Myocyte (in vitro differentiated cells): ENCODE results near the gene METTL4. TPM values are rescaled to one million over a fixed set of nuclear protein-coding genes. Genes with fewer than 3 reads are reported as not detected.

ENCODE experiments used
- DNase-seq: peaks from one replicate; pipeline ENCODE4 v3.0.0-alpha.2; 2012; ENCODE audit warnings: low read depth
- polyA plus RNA-seq: library from polyadenylated mRNA; unstranded; fragments of >200 nt; gene quantifications from one replicate; pipeline ENCODE4 v1.2.1, GENCODE V29; 2012; ENCODE audit warnings: missing spikeins
- total RNA-seq: library from RNA; depleted of rRNA; stranded (reverse); fragments of >200 nt; gene quantifications from 2 replicates; pipeline ENCODE4 v1.2.3, GENCODE V29; 2014

The METTL4 gene, protein sequence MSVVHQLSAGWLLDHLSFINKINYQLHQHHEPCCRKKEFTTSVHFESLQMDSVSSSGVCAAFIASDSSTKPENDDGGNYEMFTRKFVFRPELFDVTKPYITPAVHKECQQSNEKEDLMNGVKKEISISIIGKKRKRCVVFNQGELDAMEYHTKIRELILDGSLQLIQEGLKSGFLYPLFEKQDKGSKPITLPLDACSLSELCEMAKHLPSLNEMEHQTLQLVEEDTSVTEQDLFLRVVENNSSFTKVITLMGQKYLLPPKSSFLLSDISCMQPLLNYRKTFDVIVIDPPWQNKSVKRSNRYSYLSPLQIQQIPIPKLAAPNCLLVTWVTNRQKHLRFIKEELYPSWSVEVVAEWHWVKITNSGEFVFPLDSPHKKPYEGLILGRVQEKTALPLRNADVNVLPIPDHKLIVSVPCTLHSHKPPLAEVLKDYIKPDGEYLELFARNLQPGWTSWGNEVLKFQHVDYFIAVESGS
- total RNA-seq, result 10.1 and 14.4 TPM in 2 replicates
- polyA plus RNA-seq, result 5.9 TPM

DNA sequence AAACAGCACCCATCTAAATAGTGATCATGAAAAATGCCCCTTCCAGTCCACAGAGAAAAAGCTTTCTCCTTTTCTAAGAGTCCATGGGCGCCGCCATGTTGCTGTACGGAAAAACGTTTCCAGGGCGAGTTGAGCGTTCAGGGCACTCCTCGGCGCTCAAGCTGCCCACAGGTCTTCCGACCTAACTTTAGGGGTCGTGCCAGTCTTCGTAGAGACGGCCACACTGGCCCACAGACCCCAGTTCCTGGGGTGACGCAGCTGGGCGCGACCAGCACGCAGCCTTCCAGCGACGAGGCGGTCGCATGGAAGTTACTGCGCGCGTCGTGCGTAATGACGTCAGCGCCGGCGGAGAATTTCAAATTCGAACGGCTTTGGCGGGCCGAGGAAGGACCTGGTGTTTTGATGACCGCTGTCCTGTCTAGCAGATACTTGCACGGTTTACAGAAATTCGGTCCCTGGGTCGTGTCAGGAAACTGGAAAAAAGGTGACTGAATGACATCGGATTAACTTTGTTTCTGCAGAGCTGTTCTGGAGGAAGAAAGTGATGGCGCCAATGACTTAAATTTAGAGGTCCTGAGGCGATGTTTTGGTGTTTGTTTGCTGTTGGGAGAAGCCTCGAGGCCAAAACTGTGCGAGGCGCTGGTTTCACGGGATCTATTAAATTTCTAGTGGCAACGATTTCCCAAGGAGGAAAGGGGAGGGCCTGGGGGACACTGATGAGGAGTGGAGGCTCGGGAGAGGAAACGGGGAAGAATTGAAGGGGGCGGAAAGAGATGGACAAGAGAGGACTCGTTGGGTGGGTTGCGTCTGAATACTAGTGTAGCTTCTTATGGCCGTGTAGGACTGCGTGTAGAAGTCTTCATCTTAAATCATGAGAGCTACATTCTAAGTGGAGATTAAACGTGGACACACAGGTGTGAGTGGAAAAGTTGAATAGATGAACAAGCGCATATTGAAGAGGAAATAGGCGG, at the start of gene METTL4, which contains the start of gene NDC80:
Gene METTL4, minus strand, starts transcription at position 306 of the 971 bp plus-strand sequence. CDS start 4,289 bp downstream, outside the sequence.
Gene NDC80, plus strand, starts transcription at position 358 of the 971 bp plus-strand sequence. CDS start 1,429 bp downstream, outside the sequence.
- peak; percentile 91 for DNase-seq

DNA sequence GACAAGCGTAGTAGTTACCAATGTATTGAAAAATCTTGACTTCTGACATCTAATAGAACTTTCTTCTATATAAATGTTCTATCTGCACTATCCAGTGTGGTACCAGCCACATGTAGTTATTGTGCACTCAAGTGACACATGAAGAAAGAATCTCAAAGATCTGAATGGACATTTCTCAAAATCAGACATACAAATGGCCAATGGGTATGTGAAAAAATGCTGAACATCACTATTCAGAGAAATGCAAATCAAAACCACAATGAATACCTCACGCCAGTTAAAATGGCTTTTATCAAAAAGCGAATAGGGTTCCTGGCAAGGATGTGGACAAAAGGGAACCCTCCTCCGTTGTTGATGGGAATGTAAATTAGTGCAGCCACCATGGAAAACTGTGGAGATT, 46.7 kb upstream of the METTL4 start:
- DNase-seq, result no peak

DNA sequence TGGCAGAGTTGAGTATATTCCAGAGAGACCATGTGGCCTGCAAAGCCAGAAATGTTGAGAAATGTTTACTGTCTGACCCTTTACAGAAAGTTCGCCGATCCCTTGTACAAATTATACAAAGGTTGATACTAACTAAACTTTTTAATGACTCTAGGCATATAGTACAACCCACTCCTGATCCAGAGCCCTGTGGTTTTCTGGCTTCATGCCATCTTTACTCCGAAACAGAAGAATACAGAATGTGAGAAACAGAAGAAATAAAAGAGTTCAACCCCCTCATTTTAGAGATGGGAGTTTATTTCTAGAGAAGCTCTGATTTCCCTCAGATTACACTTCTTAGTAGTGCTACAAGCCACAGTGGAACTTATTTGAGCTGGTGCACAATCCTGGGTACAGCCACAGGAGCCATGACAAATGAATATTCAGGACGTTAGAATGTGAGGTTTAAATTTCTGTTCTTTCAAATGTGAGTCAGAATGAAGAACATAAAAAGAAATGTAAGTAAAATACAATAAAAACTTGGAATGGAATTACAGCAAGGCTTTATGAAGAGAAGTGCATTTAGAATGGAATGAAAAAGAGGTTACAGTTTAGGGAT, 46.2 kb upstream of the METTL4 start:
- DNase-seq, result no peak

DNA sequence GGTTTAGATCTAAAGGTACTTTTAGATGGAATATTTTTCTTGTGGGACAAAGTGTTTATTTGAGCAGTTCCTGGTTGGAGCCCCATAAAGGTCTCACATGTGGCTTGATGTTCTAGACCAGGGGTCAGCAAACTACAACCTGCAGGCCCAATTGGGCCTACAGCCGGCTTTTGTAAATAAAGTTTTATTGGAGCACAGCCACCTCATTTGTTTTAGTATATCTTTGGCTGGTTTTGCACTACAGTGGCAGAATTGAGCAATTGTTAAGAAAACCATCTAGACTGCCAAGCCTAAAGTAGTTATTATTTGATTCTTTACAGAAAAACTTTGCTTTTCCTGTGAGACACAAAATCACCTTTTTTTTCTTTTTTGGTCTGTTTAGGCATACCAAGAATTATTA, 41.7 kb upstream of the METTL4 start:
- DNase-seq, result no peak

DNA sequence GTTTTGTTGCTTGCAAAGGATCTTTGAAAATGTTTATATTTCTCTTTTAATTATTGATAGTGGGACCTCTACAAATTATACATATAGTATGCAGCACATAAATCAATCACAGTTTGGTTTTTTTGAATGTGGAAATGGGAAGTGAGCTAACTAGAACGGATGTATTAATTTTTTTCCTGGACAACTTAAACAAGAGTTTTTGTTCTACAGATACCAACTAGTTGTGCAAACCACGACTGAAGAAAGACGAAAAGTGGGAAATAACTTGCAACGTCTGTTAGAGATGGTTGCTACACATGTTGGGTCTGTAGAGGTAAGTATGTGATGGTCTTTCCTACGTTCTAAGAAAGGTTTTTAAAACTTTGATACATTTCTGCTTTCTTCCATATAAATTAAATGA, 39.2 kb upstream of the METTL4 start:
- DNase-seq, result no peak

DNA sequence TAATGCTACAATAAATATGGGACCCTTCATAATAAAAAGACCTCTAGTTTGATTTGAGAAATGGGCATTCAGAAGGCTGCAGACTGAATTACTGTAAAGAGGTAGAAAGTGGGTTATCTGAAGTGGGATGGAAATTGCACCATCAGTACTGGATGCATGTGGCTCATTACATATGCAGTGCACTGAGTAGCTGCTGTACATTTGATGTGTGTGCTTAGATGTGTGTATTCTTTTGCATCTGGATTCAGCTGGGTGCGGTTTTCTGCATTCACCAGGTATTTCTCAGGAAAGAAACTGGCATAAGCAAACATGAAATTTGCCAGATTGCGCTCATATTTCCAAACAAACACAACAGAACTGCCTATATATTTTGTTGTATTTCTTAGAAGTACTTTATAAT, 38.3 kb upstream of the METTL4 start:
- no peak for DNase-seq

DNA sequence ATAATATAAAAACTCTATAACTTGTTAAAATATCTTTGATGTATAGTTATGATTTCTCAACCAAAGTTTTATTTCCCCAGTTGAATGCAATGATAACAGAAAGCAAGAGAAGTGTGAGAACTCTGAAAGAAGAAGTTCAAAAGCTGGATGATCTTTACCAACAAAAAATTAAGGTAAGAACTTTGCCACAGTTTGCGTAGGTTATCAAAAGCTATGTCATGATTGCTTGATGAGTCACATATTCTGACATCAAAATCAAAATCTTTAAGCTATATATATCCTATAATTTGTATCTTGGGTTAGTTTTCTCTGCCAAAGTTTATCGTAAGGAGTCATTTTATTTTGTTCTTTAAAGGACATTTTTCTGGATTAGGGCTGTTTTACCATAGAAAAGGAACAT, 35.0 kb upstream of the METTL4 start:
- no peak for DNase-seq

DNA sequence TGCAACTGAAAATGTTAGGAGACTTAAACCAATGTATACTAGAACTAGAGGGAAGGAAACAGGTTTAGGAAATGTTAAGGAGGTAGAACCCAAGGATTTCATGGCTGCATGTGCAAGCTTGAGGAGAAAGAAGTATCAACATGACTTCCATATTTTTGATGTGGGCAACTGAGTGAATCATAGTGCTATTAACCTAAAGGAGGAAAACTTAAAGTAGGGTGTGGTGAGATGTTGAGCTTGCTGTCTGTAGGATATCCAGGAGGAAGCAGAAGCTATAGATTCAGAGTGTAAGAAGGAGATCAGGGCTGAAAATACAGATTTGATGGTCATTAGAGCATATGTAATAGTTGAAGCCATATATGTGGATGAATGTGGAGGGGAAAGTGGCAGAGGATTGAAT, 31.5 kb upstream of the METTL4 start:
- no peak for DNase-seq

DNA sequence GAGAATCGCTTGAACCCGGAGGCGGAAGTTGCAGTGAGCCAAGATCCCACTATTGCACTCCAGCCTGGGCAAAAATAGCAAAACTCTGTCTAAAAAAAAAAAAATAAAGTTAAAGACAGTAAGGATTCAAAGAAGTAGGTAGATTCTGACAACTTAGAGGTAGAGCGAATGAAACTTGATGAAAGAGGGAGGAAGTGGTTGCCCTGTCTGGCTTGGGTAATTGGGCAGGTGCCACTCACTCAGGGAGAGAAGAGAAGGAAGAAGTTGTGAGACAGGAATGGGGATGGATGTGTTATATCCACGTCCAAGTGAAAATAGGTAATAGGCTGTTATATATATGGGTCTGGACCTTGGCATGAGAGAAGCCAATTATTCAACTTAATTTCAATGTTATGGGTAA, 26.3 kb upstream of the METTL4 start:
- no peak for DNase-seq

DNA sequence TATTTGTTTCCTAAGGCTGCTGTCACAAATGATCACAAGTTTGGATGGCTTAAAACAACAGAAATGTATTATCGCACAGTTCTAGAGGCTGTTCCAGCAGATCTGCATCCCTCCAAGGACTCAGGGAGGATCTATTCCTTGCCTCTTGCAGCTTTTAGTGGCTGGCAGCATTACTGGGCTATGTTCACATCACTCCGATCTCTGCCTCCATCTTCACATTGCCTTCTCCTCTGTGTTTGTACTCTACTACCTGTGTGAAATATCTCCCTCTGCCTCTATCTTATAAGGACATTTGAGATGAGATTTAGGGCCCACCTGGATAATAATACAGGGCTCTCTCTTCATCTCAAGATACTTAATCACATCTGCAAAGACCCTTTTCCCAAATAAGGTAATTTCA, 19.0 kb upstream of the METTL4 start:
- DNase-seq, result no peak

DNA sequence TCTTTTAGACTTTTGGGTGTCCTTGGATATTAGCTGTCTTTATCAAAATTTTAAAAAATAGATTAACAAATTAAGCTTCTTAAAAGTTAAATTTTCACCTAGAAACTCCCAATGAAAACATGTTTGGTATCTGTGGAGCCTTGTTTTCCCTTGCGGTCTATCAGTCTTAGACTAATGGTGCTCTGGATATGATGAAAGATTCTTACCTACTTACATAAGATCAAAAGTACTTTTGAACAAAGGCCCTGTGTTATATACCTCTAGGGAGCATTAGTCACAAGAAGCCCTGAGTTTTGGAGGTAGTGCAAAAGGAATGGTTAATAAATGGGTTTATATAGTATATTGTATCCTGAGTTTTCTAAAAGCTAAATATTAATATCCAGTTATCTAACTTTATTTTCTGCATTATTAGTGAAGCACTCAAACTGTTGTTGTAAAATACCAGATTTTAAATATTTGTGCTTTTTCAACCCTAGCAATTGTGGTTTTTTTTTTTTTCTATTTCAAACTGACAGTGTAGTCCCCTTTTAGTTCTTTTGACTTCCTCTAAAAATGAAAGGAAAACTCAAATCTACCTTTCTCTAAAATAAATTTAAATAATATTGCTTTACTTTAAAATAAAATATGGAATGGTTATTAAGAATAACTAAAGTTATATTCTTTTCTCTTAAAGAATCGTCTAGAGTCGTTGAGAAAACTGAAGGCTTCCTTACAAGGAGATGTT, 18.2 kb upstream of the METTL4 start:
- no peak for DNase-seq

DNA sequence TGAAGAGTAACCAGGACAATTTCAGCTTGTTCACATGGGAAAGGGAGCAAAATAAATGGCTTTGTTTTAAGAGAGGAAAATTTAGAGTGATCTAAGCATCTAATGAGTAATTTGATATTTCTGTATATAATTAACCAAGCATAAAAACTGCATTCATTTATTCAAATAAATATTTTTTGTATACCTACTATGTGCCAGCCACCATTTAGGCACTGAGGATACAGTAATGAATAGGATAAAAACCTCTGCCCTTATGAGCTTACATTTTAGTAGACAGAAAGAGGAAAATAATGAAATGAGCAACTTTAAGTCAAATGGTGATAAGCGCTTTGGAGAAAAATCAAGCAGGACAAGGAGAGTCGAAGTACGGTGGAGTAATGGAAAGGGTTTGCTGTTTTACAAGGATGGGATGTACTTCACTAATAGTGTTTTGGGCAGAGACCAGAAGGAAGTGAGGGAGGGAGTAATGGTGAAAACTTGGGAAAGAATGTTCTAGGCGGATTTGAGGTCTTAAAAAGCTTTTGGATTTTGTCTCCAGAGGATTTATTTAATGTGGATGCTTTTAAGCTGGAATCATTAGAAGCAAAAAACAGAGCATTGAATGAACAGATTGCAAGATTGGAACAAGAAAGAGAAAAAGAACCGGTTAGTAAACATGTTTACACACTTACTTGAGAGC, 17.5 kb upstream of the METTL4 start:
- no peak for DNase-seq

DNA sequence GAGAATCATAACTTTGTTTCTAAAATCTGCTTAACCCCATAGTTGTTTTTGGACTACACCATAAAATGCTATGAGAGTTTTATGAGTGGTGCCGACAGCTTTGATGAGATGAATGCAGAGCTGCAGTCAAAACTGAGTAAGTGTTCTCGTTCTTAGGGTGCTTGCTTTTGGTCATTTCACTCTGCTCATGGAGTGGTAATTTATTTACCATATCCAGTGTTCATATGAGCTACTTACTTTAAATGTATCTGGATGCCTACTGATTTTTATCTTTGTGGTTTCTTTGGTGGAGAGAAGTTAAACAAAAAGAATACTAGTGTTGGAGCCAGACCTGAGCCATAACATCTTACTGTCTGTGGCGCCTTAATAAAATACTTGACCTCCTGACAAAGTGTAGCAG, 16.5 kb upstream of the METTL4 start:
- no peak for DNase-seq

DNA sequence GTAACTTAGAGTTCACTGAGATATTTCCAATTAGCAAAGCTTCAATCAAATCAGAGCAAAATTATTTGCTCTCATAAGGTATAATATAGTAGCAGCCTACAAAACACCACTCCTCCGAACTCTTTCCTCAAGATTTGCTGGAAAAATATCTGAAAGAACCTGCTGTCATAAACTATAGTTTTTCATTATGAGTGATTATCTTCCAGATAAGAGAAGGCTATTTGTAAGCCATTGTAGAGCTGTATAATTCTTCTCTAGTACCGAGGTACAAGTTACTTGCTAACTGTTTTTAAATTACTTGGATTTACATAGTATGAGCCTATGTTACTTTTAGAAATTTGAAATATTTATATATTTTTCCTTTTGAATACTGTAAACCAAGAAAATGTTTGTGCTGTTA, 2.1 kb upstream of the METTL4 start:
- no peak for DNase-seq

DNA sequence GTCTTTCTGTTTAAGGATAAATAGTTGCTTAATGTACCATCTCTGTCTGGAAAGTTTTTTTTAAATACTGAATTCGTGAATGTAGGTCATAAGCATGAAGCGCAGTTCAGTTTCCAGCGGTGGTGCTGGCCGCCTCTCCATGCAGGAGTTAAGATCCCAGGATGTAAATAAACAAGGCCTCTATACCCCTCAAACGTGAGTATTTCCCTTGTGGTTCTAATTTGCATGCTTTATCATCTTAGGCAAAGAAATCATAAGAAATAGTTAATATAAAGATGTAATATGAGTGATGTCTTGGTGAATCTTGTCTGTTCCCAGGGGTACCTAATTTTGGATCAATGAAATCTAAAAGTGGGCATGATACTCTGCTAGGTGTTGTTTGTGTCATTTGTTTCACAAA, 1.6 kb upstream of the METTL4 start:
- DNase-seq, result no peak

DNA sequence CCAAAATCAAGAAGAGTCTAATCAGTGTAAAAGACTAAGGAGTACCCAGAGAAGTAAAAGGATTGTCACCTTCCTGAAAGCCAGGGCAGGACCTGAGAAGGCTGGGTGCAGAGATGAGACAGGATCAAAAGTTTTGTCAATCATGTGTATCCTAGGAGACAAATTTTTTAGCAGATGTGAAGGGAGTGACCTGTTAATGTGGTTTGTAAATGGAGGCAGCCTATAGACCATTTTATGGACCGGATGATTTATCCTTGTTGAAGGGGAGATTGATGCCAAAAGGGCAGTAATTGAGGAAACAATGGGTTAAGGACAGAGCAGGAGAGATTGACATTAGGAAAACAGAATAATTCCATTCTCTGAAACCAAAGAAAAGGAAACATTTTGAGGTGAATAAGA, 865 bp upstream of the METTL4 start:
- DNase-seq, result no peak

DNA sequence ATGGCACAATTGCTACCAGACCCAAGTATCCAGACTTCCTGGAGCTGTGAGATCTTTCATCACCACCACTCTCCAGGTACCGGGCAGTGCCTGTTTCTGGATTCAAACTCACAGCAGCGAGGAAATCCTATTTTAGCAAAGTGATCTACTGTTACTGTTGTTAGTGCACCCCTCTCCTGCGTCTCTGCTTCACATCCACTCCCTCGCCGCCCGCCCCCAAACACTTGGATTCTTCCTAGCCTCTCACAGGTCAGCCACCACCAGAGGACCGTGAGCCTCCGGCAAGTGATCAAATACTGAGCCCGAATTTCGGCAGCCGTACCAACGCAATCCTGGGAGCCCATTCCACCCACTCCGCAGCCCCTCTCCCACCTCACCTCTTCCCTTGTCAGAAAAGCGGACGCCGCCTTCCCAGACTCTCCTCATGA, 519 bp downstream of the METTL4 start:
- DNase-seq, result peak; percentile 88

DNA sequence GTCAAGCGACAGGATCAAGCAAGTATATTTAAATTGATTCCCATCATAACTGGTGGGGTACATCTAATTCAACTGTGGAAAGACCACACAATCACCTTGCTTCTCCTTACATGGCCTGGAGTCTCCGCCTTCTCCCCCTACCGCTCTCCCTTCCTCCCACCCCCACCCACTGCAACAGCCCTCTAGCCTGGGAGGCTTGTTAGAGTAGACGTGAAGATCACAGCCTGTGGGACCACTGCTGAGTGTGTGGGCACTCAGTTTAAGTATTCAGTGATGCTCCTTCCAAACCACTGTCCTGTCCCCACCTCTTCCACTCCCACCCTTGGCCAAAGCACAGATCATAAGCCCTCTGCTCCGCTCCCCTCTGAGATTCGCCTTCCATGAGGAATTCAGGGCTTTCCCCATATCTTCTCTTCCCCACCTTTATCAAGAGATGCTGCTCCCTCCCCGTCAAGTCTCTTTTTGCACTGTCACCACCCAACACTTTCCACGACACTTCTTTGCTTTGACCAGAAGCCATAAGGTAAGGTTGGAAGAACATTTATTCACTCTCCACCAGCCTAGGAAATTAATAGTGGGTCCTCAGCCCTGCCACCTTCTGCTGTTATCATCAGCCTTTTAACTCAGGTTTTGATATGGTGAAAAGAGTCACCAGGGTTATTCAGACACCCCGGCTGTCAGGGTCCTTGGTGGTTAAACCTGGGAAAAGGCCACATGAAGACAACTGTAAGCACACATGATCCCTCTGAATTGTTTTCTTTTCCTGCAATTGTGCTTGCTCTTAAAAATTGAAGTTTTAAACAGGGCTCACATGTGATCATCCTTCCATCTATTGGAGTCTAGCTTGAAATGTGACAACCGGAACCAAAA, 1.7 kb downstream of the METTL4 start:
- no peak for DNase-seq

DNA sequence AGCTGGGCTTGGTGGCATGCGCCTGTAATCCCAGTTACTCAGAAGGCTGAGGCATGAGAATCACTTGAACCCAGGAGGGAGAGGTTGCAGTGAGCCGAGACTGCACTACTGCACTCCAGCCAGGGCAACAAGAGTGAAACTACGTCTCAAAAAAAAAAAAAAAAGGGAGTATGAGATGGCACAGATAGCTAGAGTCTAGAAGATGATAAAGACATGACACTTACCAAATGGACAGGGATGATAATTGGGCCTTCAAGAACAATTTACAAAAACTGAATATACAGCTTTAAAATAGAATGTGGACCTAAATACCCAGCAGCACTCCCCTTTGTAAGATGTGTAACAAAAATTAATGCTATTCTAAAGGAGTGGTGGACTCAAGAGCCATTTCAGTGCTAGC, 2.7 kb downstream of the METTL4 start:
- DNase-seq, result no peak
